Measurements from ENCODE around the gene CIAO2B.

GRCh38 chr16:66961065-66961744 lies 27.0 kb upstream of the CIAO2B start, which contains the start of gene CES3:
- peak; percentile 58 to 93 (median 78) for TF ChIP-seq CTCF (IDR thresholded peaks at IDR 0.05)
- TF ChIP-seq POLR2A (IDR thresholded peaks at IDR 0.05) = peak; percentile 71
- peak; percentile 50 to 86 (median 53) for TF ChIP-seq POLR2AphosphoS5 (IDR thresholded peaks at IDR 0.05)
- no peak for TF ChIP-seq EP300 (IDR thresholded peaks at IDR 0.05; ENCODE audit: low read depth)
